H9 (cell line): ENCODE measurements around the gene PRLHR. TPM values are rescaled to one million over a fixed set of nuclear protein-coding genes. Genes with fewer than 3 reads are reported as not detected.

Experiments used
- DNase-seq: peaks from one replicate; pipeline ENCODE4 v3.0.0-alpha.2; 2017
- H2AFZ ChIP-seq: one replicate; pipeline ENCODE4 v1.6.1; 2013; ENCODE audit warnings: mild to moderate bottlenecking, low read length, control low read depth, moderate library complexity
- H2AK5ac ChIP-seq: 2 replicates; pipeline ENCODE4 v1.6.1; 2013; ENCODE audit warnings: low read length, control low read depth, mixed read lengths; ENCODE audit not compliant: insufficient read length
- H2BK120ac ChIP-seq: one replicate; pipeline ENCODE4 v1.6.1; 2013; ENCODE audit warnings: low read depth, mild to moderate bottlenecking, low read length, control low read depth, inconsistent platforms; ENCODE audit not compliant: poor library complexity, severe bottlenecking
- H2BK12ac ChIP-seq: 2 replicates; pipeline ENCODE4 v1.6.1; 2013; ENCODE audit warnings: low read length, control low read depth, mixed read lengths, low read depth; ENCODE audit not compliant: insufficient read length
- H2BK15ac ChIP-seq: 2 replicates; pipeline ENCODE4 v1.6.1; 2013; ENCODE audit warnings: low read depth, low read length, control low read depth
- H2BK20ac ChIP-seq: one replicate; pipeline ENCODE4 v1.6.1; 2013; ENCODE audit warnings: low read depth, mild to moderate bottlenecking, low read length, control low read depth, inconsistent platforms; ENCODE audit not compliant: poor library complexity, severe bottlenecking
- H2BK5ac ChIP-seq: 2 replicates; pipeline ENCODE4 v1.6.1; 2013; ENCODE audit warnings: low read length, control low read depth, mixed read lengths; ENCODE audit not compliant: insufficient read length
- H3K14ac ChIP-seq: 2 replicates; pipeline ENCODE4 v1.6.1; 2013; ENCODE audit warnings: low read length, control low read depth; ENCODE audit not compliant: insufficient read depth
- H3K18ac ChIP-seq: 2 replicates; pipeline ENCODE4 v1.6.1; 2013; ENCODE audit warnings: low read depth, mild to moderate bottlenecking, mixed read lengths, low read length, control low read depth; ENCODE audit not compliant: insufficient read length
- H3K23ac ChIP-seq: 2 replicates; pipeline ENCODE4 v1.6.1; 2013; ENCODE audit warnings: low read length, control low read depth, mixed read lengths, low read depth; ENCODE audit not compliant: insufficient read length
- H3K23me2 ChIP-seq: 2 replicates; pipeline ENCODE4 v1.6.1; 2013; ENCODE audit warnings: low read depth, mild to moderate bottlenecking, mixed read lengths, low read length, control low read depth; ENCODE audit not compliant: insufficient read length, poor library complexity, severe bottlenecking
- H3K27ac ChIP-seq: 2 replicates; pipeline ENCODE4 v1.5.1; 2013; ENCODE audit warnings: low read length, control low read depth, mixed read lengths, low read depth; ENCODE audit not compliant: insufficient read length
- H3K27me3 ChIP-seq: 2 replicates; pipeline ENCODE4 v1.6.1; 2013; ENCODE audit warnings: low read length, control low read depth, inconsistent platforms; ENCODE audit not compliant: insufficient read depth
- H3K4ac ChIP-seq: 2 replicates; pipeline ENCODE4 v1.6.1; 2013; ENCODE audit warnings: low read depth, mild to moderate bottlenecking, control low read depth, inconsistent platforms, low read length, moderate library complexity
- H3K4me1 ChIP-seq: 2 replicates; pipeline ENCODE4 v1.6.1; 2013; ENCODE audit warnings: low read length, control low read depth, inconsistent platforms; ENCODE audit not compliant: insufficient read depth
- H3K4me2 ChIP-seq: 2 replicates; pipeline ENCODE4 v1.6.1; 2013; ENCODE audit warnings: low read length, control low read depth, mixed read lengths; ENCODE audit not compliant: insufficient read length, insufficient read depth
- H3K56ac ChIP-seq: 2 replicates; pipeline ENCODE4 v1.6.1; 2013; ENCODE audit warnings: low read depth, mild to moderate bottlenecking, mixed read lengths, low read length, control low read depth; ENCODE audit not compliant: insufficient read length
- H3K79me1 ChIP-seq: 2 replicates; pipeline ENCODE4 v1.6.1; 2013; ENCODE audit warnings: low read depth, mild to moderate bottlenecking, moderate library complexity, low read length, control low read depth, inconsistent platforms; ENCODE audit not compliant: insufficient read depth, poor library complexity, severe bottlenecking
- H3K79me2 ChIP-seq: 2 replicates; pipeline ENCODE4 v1.6.1; 2013; ENCODE audit warnings: low read length, control low read depth, inconsistent platforms; ENCODE audit not compliant: insufficient read depth
- H3K9ac ChIP-seq: 2 replicates; pipeline ENCODE4 v1.6.1; 2013; ENCODE audit warnings: low read length, control low read depth, mixed read lengths; ENCODE audit not compliant: insufficient read length; ENCODE audit errors: extremely low read depth
- H3K9me3 ChIP-seq: one replicate; pipeline ENCODE4 v1.6.1; 2013; ENCODE audit warnings: low read depth, low read length, inconsistent platforms; ENCODE audit not compliant: control insufficient read depth
- H3T11ph ChIP-seq: one replicate; pipeline ENCODE4 v1.6.1; 2013; ENCODE audit warnings: mild to moderate bottlenecking, low read length, control low read depth, inconsistent platforms
- H4K20me1 ChIP-seq: one replicate; pipeline ENCODE4 v1.6.1; 2013; ENCODE audit not compliant: control insufficient read depth, insufficient read length, insufficient read depth
- H4K5ac ChIP-seq: 2 replicates; pipeline ENCODE4 v1.6.1; 2013; ENCODE audit warnings: low read depth, mild to moderate bottlenecking, mixed read lengths, low read length, control low read depth; ENCODE audit not compliant: insufficient read length
- H4K8ac ChIP-seq: replicated peaks from 2 replicates; pipeline ENCODE4 v1.6.1; 2013; ENCODE audit warnings: low read length, control low read depth, mixed read lengths, low read depth; ENCODE audit not compliant: insufficient read length
- H4K91ac ChIP-seq: 2 replicates; pipeline ENCODE4 v1.6.1; 2013; ENCODE audit warnings: low read depth, mild to moderate bottlenecking, moderate library complexity, mixed read lengths, low read length, control low read depth; ENCODE audit not compliant: insufficient read length
- H3K27ac Mint-ChIP-seq, 3 experiments: 2 replicates in 2 of 3; 3 replicates in 1 of 3; pipeline ENCODE4 v1.8.0; 2020 to 2021; ENCODE audit warnings: mixed read lengths in 3 of 3, mild to moderate bottlenecking in 1 of 3, moderate library complexity in 1 of 3
- H3K27me3 Mint-ChIP-seq: 2 replicates; pipeline ENCODE4 v1.8.0; 2021; ENCODE audit warnings: low read depth, mild to moderate bottlenecking, moderate library complexity, mixed read lengths
- H3K36me3 Mint-ChIP-seq, 3 experiments: 2 replicates in 2 of 3; 3 replicates in 1 of 3; pipeline ENCODE4 v1.8.0; 2020 to 2021; ENCODE audit warnings: low read depth in 3 of 3, mixed read lengths in 3 of 3; ENCODE audit not compliant: insufficient read depth in 1 of 3
- H3K4me1 Mint-ChIP-seq, 2 experiments: 2 replicates each; pipeline ENCODE4 v1.8.0; 2020; ENCODE audit warnings: mixed read lengths in 2 of 2
- H3K4me3 Mint-ChIP-seq, 2 experiments: 2 replicates in 1 of 2; 3 replicates in 1 of 2; pipeline ENCODE4 v1.8.0; 2020 to 2021; ENCODE audit warnings: mild to moderate bottlenecking in 2 of 2, mixed read lengths in 2 of 2, moderate library complexity in 1 of 2
- H3K9me3 Mint-ChIP-seq, 2 experiments: 2 replicates in 1 of 2; 3 replicates in 1 of 2; pipeline ENCODE4 v1.8.0; 2020; ENCODE audit warnings: mild to moderate bottlenecking in 2 of 2, mixed read lengths in 2 of 2, moderate library complexity in 1 of 2
- CTCF ChIP-seq: fragments of 200-600 bp; sonication (generic); conservative IDR thresholded peaks from 3 replicates; pipeline ENCODE4 v1.8.0; 2021; ENCODE audit warnings: antibody characterized with exemption, mild to moderate bottlenecking
- WGBS: extraction: QIAGEN DNeasy Blood & Tissue Kit; methylation state at CpG from one replicate; pipeline ENCODE4 v1.1.7; 2013; ENCODE audit warnings: missing lambda C conversion rate, low lambda C conversion rate, mixed read lengths; ENCODE audit not compliant: insufficient read length; ENCODE audit errors: extremely low coverage; 5-methylcytosine and 5-hydroxymethylcytosine counted together
- total RNA-seq: library from RNA; stranded (reverse); gene quantifications from 2 replicates; pipeline ENCODE4 v1.2.1, GENCODE V29; 2021

Gene PRLHR
- total RNA-seq, 1 experiment from 2014 or later: not detected

- H2BK20ac ChIP-seq: no peak overlapping the region
- H4K91ac ChIP-seq: no peak overlapping the region
- H4K20me1 ChIP-seq: no peaks in the 10 kb centered on the region
- no peak overlapping the region for H3K4me2 ChIP-seq
- no peak overlapping the region for H2BK5ac ChIP-seq
- TF ChIP-seq CTCF: no peak
- H2AK5ac ChIP-seq: no peak overlapping the region
- no peak overlapping the region for H3K18ac ChIP-seq
- no peaks in the 10 kb centered on the region for H3K9me3 ChIP-seq
- Mint-ChIP-seq H3K4me1 (peaks cover 32 to 48% of the 10 kb centered on the region in 2 experiments), H3K4me3 (no peak overlapping the region), H3K9me3 (0 out of 5 replicates have a peak, but pooled peaks cover 0 to 2% of the 10 kb centered on the region in 2 experiments), H3K36me3 (no peaks in the 10 kb centered on the region), H3K27ac (no peak overlapping the region), H3K27me3 (peaks cover 85% of the 10 kb centered on the region)
- no peak overlapping the region for H2BK15ac ChIP-seq
- no peaks in the 10 kb centered on the region for H3K4me1 ChIP-seq
- H4K5ac ChIP-seq: no peak overlapping the region
- H4K8ac ChIP-seq: no peak overlapping the region
- H3T11ph ChIP-seq: no peak overlapping the region
- no peak overlapping the region for H3K9ac ChIP-seq
- no peak overlapping the region for H3K14ac ChIP-seq
- no peak overlapping the region for H3K4ac ChIP-seq
- H3K23ac ChIP-seq: no peak overlapping the region
- no peak for DNase-seq
- no peak overlapping the region for H2AFZ ChIP-seq
- H3K56ac ChIP-seq: no peak overlapping the region
- no peaks in the 10 kb centered on the region for H3K23me2 ChIP-seq
- H2BK120ac ChIP-seq: no peak overlapping the region
- H3K79me2 ChIP-seq: no peaks in the 10 kb centered on the region
- H3K27me3 ChIP-seq: no peaks in the 10 kb centered on the region; the same call in 1 of the 2 replicates
- no CpG with 5 or more reads among the region's 7 CpGs for WGBS
- H2BK12ac ChIP-seq: no peak overlapping the region
- no peak overlapping the region for H3K27ac ChIP-seq
- H3K79me1 ChIP-seq: no peaks in the 10 kb centered on the region
These were observed 38.3 kb upstream of the PRLHR start for GRCh38 chr10:118633786-118634185.
